ENCODE data around the gene CLCNKA.
A peak's percentile ranks its signal among the peaks of the same experiment; 100 is the strongest.

DNA sequence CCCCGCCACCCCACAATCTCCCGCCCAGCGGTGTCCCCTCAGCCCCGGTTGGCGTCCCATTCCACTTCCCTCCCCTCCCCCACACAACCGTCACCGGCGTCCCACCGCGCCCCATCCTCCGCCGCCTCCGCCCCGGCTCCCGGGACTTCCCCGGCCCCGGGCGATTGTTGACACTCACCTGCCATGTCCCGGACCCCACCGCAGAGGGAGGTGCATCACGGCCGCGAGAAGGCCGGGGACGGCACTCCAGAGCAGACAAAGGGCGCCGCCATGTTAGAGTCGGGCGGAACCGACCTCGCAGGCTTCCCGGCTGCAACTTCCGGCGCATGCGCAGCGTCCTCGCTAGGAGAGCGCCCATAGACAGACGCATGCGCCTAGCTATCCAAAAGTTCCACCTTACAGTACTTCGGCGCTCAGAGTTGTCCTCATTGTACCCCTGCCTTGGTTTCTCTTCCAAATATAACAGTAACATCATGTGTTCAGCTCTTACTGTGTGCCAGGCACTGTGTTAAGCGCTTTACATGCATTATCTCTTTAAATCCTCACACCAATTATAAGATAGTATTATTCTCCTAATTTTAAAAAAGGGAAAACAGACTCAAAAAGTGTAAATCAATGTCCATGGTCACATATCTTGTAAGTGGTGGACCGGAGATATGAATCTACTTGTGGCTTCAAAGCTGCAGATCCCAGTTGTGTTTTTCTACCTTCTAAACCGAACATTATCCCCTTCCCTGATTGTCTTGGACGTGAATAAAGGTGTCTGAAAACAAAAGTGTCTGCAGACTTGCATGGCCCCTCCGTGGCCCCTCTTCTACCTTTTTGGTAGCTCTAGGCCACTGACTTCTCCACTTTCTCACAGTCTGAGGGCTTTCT, 45.8 kb upstream of the CLCNKA start, which contains the start of gene ZBTB17:
- TF ChIP-seq RAD21 (IDR thresholded peaks at IDR 0.05 in 1 of 2, conservative IDR thresholded peaks at IDR 0.05 in 1 of 2; ENCODE audit: low read depth in 2 of 2, low read length in 2 of 2) (no peak), POLR2A (IDR thresholded peaks at IDR 0.05; ENCODE audit: control extremely low read depth in 1 of 2, low read depth in 2 of 2, low read length in 2 of 2) (peak in 1 of 2 experiments; percentile 70; a peak in 2 of 3 replicates)
- TF ChIP-seq, protein P1, sequence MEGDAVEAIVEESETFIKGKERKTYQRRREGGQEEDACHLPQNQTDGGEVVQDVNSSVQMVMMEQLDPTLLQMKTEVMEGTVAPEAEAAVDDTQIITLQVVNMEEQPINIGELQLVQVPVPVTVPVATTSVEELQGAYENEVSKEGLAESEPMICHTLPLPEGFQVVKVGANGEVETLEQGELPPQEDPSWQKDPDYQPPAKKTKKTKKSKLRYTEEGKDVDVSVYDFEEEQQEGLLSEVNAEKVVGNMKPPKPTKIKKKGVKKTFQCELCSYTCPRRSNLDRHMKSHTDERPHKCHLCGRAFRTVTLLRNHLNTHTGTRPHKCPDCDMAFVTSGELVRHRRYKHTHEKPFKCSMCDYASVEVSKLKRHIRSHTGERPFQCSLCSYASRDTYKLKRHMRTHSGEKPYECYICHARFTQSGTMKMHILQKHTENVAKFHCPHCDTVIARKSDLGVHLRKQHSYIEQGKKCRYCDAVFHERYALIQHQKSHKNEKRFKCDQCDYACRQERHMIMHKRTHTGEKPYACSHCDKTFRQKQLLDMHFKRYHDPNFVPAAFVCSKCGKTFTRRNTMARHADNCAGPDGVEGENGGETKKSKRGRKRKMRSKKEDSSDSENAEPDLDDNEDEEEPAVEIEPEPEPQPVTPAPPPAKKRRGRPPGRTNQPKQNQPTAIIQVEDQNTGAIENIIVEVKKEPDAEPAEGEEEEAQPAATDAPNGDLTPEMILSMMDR (IDR thresholded peaks at IDR 0.05; ENCODE audit: control extremely low read depth in 1 of 3, insufficient read depth in 1 of 3, low read depth in 1 of 3, low read length in 3 of 3), result no peak
